Kidney (tissue), 14 donors: Measurements from ENCODE around the gene PC. TPM values are rescaled to one million over a fixed set of nuclear protein-coding genes. Genes with fewer than 3 reads are reported as not detected.
A peak's percentile ranks its signal among the peaks of the same experiment; 100 is the strongest.

Experiments
- DNase-seq, 5 donors: peaks; one replicate each; pipeline ENCODE4 v3.0.0-alpha.2; 2013 to 2020
- FAIRE-seq: peaks from 2 replicates; lab custom pipeline; 2012; peaks lifted over from hg19 to GRCh38; lab: Jason Lieb, UNC
- H3K27ac ChIP-seq, 2 donors: one replicate each; pipeline ENCODE4 v1.7.0; 2013; ENCODE audit warnings: low read depth in 2 of 2, low read length in 2 of 2, inconsistent platforms in 1 of 2
- H3K27me3 ChIP-seq: one replicate; pipeline ENCODE4 v1.7.1; 2013; ENCODE audit warnings: low read length, inconsistent platforms; ENCODE audit not compliant: control insufficient read depth, insufficient read depth
- H3K36me3 ChIP-seq, 3 donors: one replicate each; pipeline versions ENCODE4 v1.7.0 to v1.7.1; 2013; ENCODE audit warnings: low read length in 3 of 3, control low read depth in 1 of 3, inconsistent platforms in 1 of 3; ENCODE audit not compliant: insufficient read depth in 3 of 3, control insufficient read depth in 2 of 3
- H3K4me1 ChIP-seq, 3 donors: one replicate each; pipeline versions ENCODE4 v1.7.0 to v1.7.1; 2013; ENCODE audit warnings: low read length in 3 of 3, inconsistent platforms in 1 of 3, low read depth in 1 of 3; ENCODE audit not compliant: control insufficient read depth in 2 of 3, insufficient read depth in 2 of 3
- H3K4me3 ChIP-seq, 3 donors: one replicate each; pipeline versions ENCODE4 v1.7.0 to v1.8.1; 2013; ENCODE audit warnings: low read length in 3 of 3, control low read depth in 1 of 3, inconsistent platforms in 1 of 3
- H3K9ac ChIP-seq, 3 donors: one replicate each; pipeline versions ENCODE4 v1.7.0 to v1.7.1; 2013; ENCODE audit warnings: low read length in 3 of 3, control low read depth in 1 of 3, inconsistent platforms in 1 of 3
- H3K9me3 ChIP-seq, 3 donors: one replicate each; pipeline versions ENCODE4 v1.7.0 to v1.7.1; 2013; ENCODE audit warnings: low read length in 3 of 3, control low read depth in 1 of 3, inconsistent platforms in 1 of 3; ENCODE audit not compliant: control insufficient read depth in 2 of 3, insufficient read depth in 1 of 3
- CTCF ChIP-seq: IDR thresholded peaks from 3 replicates; pipeline ENCODE4 v1.5.1; 2012; ENCODE audit warnings: mild to moderate bottlenecking, moderate library complexity, borderline replicate concordance; ENCODE audit not compliant: insufficient read depth; ENCODE audit errors: extremely low read depth
- intact Hi-C: fragments of 100-400 bp; cut with DNase I; formaldehyde crosslinking; loops from one replicate; pipeline ENCODE4 v1.11.1; 2022
- polyA plus RNA-seq: library from polyadenylated mRNA; stranded (reverse); fragments of 350-450 nt; fragmentation: Illumina TruSeq; extraction: RNeasy Lipid Tissue Mini Kit (QIAGEN cat#74804); gene quantifications from one replicate; pipeline ENCODE4 v1.2.3, GENCODE V29; 2014; ENCODE audit warnings: low read depth, low replicate concordance; ENCODE audit not compliant: insufficient read depth
- total RNA-seq: library from RNA; stranded (reverse); fragmentation: NEBNext Ultra II Directional; extraction: Animal tissue kit (Norgen Biotek cat#: 25700); gene quantifications from one replicate; pipeline ENCODE4 v1.2.1, GENCODE V29; 2021
- donor health status: control.
- donor health status: control.
- donor health status: control.
- donor health status: control.
- donor health status: control.
- donor health status: DM: yes; HTN: yes; CAD: no.
- donor health status: Normal renal cell carcinoma (clear cell type).

Gene PC
- total and polyA plus RNA-seq, 2 donors from 2014 or later = 20.8 to 95.2 TPM

- H3K36me3 ChIP-seq = no peaks in the 10 kb centered on the region
- no peak for TF ChIP-seq CTCF
- no peaks in the 10 kb centered on the region for H3K27me3 ChIP-seq
- peaks cover 0 to 8% (median 5%) of the 10 kb centered on the region in 3 donors for H3K4me1 ChIP-seq
- FAIRE-seq (no peak), DNase-seq (peak in 4 of 5 donors; percentile 76 to 88 (median 82))
- no peak overlapping the region for H3K9ac ChIP-seq
- H3K27ac ChIP-seq = no peak overlapping the region
- no peaks in the 10 kb centered on the region for H3K9me3 ChIP-seq
- no peak overlapping the region for H3K4me3 ChIP-seq
- intact Hi-C loops = no loop called here
Measured at GRCh38 chr11:66880496-66881450, 77.4 kb downstream of the PC start.

GRCh38 chr11:66879999-66880398, 78.2 kb downstream of the PC start:
- H3K27ac ChIP-seq = no peak overlapping the region
- no peaks in the 10 kb centered on the region for H3K36me3 ChIP-seq
- H3K9ac ChIP-seq = no peak overlapping the region
- no peak for FAIRE-seq
- no peak for DNase-seq
- H3K4me3 ChIP-seq = no peak overlapping the region
- peaks cover 0 to 8% (median 5%) of the 10 kb centered on the region in 3 donors for H3K4me1 ChIP-seq
- H3K9me3 ChIP-seq = no peaks in the 10 kb centered on the region
- intact Hi-C loops = no loop called here
- TF ChIP-seq CTCF = no peak
- H3K27me3 ChIP-seq = no peaks in the 10 kb centered on the region

GRCh38 chr11:66879583-66879982, 78.6 kb downstream of the PC start:
- intact Hi-C loops = no loop called here
- no peak for TF ChIP-seq CTCF
- H3K9me3 ChIP-seq = no peaks in the 10 kb centered on the region
- H3K4me1 ChIP-seq = peaks cover 0 to 8% (median 5%) of the 10 kb centered on the region in 3 donors
- no peaks in the 10 kb centered on the region for H3K27me3 ChIP-seq
- no peak overlapping the region for H3K9ac ChIP-seq
- FAIRE-seq (no peak), DNase-seq (no peak)
- H3K4me3 ChIP-seq = no peak overlapping the region
- H3K36me3 ChIP-seq = no peaks in the 10 kb centered on the region
- H3K27ac ChIP-seq = no peak overlapping the region
